Stimulated activated CD4-positive, alpha-beta T cell treated with anti-CD3 and anti-CD28 coated beads, Interleukin-12 subunit alpha, Interleukin-12 subunit beta, amount 100 ng/mL, for 24 hours (primary cell): ENCODE results near the gene PLA2G2C.

Experiments used
- DNase-seq, 2 experiments: peaks; one replicate each; pipeline ENCODE4 v3.0.0-alpha.2; 2020; ENCODE audit warnings: low read depth in 2 of 2

The PLA2G2C gene

DNA sequence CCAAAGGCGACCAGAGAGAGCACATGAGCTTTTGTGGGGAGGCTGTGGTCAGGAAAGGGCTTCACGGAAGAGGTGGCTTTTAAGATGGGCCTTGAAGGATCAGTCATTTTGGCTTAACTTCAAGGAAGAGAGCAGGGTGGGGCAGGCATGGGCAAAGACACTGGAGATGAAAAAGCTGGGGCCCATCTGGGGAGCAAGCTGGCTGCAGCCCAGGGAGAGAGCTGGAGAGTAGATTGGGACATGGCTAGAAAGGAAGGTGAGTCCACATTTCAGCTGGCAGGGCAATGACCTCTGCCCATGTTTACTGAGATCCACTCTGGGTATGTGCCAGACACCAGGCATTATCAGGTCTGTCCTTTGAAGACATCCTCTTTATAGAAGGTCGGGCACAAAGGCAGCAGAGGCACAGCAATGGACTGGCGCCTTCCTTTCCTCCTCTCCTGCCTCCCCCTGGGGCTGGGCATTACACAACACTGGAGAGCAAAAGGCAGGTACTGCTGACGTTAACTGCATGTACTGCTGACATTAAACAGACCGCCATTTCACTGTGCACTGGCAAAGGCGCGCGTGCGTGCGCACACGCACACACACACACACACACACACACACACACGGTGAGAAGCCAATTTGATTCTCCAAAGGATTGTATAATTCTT is 2.6 kb downstream of the PLA2G2C start:
- no peak for DNase-seq

DNA sequence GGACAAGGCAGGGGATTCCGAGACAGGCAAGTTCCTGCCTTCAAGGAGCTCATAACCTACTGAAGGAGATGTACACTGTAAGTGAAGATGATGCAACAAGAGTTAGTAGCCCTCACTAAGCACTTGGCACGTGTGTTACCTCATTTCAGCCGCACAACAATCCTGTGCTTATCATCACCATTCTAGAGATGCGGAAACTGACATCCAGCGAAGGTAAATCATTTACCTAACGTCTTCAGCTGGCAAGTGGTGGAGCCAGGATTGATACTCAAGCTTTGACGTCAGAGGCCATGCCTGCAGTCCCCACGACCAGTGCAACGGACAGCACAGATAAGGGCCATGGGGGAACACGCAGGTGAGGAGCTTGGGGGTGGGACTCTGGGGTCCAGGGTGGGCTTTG is 3.3 kb downstream of the PLA2G2C start:
- DNase-seq: no peak

DNA sequence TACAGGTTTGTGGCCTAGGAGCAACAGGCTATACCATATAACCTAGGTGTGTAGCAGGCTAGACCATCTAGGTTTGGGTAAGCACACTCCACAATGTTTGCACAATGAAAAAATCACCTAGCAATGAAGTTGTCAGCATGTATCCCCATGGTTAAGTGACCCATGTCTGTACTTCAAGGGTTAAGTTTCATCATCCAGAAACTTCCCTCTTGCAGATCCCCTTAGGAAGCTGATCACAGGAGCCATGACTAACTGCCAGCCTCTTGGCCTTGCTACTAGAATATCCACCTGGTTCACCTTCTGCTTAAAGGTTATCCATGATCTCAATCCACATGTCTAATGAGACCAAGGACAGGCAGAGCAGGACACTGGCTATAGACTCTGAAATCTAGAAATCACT is 3.9 kb downstream of the PLA2G2C start:
- no peak for DNase-seq

DNA sequence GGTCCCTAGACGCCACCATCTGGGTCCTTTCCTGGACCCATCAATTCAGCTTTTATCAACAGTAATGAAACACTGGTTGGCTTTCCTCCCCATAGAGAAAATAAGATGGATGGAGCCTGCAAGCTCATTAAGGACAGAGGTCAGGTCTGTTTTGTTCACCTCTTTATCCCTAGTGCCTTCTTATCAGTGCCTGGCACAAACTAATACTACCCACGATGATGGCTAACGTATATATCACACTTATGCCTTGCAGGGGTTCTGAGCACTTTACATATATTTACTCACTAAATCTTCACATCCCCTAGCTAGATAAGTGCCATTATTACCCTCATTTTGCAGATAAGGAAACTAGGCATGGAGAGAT is 5.5 kb downstream of the PLA2G2C start:
- DNase-seq: no peak

DNA sequence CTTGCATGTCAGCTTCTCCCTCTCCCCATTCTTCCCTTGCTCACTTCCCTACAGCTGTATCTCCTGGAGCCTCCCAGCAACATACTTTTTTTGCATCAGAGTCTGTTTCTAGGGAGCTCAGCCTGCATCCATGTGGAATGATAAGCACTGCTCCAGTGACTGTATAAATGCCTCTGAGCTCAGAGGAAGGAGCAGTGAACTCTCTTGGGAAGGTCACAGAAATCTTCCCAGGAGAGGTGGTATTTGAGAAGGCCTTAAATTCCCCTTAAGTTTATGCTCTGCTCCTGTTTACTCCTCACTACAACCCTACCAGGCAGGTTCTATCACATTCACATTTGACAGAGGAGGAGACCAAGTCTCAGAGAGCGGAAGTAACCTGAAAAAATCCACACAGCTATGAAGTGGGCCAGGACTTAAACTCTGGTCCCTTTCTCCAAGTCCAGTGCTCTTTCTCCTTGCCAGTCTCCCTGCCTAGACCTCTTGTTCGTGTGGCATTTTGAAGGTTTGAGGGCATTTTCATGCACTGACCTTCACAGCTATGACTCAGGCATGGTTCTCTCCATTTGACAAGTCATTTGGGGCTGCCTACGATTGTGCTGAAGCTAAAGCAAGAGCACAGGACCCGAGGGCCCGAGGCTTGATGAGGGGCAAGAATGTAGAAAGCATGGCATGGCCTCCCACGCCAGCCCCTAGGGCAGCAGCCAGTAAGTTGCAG is 6.0 kb downstream of the PLA2G2C start:
- DNase-seq: no peak

DNA sequence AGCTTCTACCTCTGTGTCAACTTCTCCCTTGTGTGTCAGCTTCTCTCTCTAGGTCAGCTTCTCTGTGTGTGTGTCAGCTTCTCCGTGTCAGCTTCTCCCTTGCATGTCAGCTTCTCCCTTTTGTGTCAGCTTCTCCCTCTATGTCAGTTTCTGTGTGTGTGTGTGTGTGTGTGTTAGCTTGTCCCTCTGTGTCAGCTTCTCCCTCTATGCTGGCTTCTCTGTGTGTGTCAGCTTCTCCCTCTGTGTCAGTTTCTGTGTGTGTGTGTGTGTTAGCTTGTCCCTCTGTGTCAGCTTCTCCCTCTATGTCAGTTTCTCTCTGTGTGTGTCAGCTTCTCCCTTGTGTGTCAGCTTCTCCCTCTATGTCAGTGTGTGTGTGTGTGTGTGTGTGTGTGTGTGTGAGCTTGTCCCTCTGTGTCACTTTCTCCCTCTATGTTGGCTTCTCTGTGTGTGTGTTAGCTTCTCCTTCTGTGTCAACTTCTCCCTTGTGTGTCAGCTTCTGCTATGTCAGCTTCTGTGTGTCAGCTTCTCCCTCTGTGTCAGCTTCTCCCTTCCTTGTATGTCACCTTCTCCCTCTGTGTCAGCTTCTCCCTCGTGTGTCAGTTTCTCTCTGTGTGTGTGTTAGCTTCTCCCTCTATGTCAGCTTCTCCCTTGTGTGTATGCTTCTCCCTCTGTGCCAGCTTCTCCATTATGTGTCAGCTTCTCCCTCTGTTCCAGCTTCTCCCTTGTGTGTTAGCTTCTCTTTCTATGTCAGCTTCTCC is 6.8 kb downstream of the PLA2G2C start:
- DNase-seq: no peak

DNA sequence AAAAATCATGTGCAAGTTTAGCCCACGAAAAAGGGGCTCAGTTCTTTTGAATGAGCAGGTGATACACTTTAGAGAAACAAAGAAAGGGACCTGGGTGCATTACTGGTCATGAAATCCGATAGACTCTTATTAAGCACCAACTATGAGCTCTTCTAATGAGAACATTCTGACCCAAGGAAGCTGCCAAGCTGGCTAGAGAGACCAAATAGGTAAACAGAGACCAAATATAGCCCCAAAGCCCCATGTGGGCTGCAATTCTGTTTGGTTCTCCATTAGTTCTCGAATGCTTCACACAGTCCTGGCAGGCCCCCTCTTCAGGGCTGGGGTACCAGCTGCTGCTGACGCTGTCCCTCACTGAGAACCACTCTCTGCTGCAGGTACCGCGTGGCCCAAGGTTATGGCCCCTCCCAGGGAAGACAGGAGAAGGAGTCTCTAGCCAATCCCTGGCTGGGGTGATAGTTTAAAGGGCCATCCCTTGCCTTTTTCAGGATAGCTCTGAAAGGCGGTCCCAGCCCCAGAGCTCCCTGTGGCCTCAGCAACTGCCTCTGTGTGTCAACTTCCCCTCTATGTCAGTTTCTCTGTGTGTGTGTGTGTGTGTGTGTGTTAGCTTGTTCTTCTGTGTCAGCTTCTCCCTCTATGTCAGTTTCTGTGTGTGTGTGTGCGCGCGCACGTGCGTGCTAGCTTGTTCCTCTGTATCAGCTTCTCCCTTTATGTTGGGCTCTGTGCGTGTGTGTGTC is 7.5 kb downstream of the PLA2G2C start:
- no peak for DNase-seq

DNA sequence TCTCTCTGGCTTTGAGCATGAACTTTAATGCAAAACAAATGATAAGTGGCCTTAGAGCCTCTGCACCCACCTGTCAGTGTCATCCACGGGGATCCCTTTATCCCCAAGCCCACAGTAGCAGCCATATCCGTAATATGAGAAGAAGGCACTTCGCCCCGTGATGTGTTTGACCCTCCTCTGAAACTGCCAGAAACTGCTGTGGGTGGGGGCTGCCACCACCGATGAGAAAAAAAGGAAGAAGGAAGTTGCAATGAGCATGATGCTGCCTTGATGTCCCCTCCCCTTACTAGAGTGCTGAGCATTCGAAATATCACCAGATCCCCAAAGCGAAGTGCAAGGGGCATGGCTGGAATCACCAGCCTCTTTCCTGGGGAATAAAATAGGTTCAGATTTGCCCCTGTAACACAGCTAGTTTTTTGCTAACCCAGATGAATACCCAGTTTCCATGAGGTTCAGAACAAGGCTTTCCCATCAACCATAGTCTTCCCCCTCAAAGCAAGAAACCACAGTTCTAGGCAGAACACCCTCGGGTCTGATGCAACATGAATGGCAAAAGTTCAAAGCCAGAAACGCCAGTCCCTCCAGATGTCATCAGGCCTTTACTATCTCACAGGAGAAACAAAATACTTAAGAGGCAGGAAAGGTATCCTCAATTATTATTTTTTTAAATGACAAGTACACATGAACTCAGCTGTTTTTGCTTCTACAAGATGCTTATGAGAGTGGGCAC is 11.2 kb downstream of the PLA2G2C start:
- DNase-seq: no peak

DNA sequence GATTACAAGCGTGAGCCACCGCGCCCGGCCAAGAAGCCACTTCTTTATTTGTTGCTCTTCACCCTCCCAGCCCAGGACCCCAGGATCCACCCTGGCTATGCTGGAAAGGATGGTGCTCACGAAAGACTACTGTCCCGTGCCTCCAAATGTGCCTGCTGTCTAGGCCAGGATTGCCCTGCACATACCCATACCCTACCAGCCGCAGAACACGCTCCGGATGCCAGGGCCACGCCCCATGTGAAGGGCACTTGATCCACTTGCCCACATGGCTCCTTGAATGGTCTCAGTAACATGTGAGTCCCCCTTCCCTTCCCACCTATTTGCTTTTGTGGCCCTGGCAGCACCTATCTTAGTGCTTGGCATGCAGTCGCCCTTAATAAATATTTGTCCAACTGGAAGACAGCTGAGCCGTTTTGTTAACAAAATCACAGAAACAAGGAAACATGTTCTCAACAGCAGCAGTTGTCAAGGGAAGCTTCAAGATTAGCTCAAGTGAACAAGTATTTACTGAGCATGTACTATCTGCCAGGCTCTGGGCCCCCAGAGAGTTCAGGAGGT is 14.2 kb downstream of the PLA2G2C start:
- DNase-seq: no peak

DNA sequence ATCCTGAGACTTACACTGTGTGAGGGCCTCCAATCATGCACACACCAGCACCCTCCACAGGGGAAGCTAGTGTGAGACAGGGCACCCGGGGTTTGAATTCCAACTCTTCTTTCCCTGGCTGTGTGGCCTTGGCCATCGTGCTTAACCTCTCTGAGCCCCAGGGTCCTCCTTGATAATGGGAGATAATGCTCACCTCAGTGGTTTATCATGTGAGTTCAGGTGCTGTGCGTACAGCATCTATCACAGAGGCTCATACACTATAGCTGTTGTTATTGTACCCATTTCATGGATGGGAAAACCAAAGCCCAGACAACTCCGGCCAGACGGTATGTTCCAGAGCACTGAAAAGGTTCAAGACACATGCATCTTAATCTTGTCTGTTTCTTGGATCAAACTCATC is 16.4 kb downstream of the PLA2G2C start:
- DNase-seq: no peak

DNA sequence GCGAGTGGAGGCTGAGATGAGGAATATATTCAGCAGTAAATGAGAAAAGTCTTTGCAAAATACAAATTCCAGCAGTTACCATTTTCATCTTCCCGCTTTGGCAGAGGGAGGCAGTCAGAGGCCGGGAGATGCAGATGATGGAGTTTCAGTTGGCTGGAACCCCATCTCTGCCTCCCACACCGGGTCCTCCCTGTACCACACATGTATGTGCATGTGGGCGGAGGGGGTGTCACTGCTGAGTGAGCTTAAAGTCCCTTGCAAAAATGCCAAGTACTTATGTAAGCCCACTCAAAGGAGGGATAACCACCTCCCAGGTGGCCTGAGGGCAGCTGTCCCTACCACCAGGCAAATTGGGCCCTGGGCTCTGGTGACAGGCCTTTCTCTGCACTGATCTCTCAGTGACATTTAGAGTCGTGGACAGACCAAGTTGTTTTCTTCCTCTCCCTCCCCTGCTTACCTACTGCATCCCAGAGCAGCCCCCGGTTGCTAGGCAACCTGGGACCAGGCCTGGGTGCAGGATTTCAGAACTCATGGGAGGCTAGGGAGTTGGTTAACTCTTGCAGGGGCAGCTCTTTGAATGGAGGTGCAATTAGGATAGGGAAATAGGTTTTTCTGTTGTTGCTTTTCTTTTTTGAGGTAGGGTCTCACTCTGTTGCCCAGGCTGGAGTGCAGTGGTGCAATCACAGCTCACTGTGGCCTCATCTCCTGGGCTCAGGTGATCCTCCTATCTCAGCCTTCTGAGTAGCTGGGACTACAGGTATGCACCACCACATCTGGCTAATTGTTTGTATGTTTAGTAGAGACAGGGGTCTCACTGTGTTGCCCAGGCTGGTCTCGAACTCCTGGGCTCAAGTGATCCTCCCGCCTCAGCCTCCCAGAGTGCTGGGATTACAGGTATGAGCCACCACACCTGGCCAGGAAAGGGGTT is 17.5 kb downstream of the PLA2G2C start:
- no peak for DNase-seq

DNA sequence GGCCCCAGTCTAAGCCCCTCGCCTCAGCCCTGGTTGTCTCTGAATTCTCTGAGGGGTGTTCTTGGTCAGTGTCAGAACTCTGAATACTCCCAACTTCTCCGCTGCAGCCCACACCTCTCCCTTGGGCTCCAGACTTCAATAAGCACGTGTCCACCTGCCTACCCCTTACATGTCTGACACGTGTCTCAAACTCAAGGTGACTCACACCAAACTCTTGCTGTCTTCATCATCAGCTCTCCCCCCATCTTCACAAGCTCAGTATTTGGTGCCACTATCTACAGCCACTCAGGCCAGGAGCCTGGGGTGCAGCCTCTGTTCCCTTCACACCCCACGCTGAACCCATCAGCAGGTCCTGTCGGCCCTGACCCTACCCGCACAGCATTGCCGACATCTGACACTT is 19.2 kb downstream of the PLA2G2C start:
- no peak for DNase-seq

DNA sequence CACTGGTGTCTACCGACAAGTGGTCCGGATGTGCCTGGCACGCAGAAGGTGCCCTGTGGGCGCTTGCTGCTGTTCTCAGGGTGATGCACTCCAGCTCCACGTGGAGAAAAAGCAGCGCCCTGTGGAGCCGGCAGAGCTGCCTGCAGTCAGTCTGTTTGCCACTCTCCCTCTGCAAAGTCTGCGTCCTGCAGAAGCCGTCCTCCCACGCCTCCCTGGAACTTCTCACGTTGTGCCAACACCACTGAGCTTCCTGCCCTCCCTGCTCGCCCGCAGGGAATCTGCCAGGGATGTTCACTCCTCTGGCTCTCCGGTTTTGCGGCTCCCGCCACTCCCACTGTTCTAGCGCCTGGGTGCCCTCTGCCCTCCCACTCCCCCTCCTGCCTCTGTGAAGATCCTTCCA is 20.3 kb downstream of the PLA2G2C start:
- no peak for DNase-seq

DNA sequence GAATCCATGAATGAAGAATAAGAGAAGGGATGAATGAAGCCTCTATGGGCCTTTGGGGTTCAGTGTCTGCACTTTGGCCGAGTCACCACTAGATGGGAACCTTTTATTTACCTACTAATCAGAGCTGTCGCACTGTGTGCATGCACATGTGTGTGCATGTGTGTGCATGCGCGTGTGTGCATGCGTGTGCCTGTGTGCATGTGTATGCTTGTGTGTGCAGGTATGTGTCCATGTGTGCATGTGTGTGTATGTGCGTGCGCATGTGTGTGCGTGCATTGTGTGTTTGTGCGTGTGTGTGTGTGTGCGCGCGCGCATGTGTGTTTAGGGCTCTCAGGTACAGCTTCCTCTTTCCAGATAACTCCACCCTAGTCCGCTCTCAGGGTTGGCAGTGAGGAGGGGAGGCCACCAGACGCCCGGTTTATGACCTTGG is 20.8 kb downstream of the PLA2G2C start:
- DNase-seq: no peak

DNA sequence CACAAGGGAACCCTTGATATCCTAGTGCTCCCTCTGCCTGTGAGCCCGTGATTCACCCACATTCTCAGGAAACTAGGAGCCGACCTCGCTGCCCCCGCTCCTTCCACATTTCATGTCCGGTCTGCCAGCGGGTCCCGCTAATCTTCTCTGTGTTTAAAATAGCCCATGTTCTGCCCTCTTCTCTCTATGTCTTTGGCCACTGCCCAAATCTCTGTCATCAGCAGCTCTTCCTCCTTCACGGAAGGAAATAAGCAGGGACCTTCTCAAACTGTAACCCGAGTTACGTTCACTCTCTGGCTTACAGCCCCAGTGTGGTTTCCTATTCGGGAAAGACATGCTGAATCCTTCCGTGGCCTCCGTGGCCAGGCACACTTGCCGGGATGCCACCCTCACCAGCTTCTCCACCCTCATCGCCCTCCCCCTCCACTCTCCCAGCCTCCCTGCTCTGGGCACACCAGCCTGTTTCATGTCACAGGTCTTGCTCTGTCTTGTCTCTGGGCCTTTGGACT is 21.6 kb downstream of the PLA2G2C start:
- no peak for DNase-seq

DNA sequence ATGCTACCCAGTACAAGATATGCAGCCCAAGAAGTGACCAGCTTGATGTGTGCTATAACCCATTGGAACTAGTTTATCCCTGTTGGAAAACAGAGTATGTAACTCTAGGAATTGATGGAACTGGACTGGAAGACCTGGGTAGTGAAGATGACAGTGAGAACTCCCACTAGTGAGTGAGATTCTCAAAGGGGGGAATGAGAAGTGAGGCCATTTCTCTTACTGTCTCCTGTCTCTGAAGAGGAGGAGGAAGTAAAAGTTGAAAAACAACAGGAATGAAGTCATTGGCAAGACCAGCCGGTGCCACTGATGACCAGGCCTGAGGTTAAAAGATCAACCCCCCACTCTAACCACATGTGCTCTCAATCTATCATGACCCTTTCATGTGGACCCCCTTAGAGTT is 26.3 kb downstream of the PLA2G2C start:
- no peak for DNase-seq

DNA sequence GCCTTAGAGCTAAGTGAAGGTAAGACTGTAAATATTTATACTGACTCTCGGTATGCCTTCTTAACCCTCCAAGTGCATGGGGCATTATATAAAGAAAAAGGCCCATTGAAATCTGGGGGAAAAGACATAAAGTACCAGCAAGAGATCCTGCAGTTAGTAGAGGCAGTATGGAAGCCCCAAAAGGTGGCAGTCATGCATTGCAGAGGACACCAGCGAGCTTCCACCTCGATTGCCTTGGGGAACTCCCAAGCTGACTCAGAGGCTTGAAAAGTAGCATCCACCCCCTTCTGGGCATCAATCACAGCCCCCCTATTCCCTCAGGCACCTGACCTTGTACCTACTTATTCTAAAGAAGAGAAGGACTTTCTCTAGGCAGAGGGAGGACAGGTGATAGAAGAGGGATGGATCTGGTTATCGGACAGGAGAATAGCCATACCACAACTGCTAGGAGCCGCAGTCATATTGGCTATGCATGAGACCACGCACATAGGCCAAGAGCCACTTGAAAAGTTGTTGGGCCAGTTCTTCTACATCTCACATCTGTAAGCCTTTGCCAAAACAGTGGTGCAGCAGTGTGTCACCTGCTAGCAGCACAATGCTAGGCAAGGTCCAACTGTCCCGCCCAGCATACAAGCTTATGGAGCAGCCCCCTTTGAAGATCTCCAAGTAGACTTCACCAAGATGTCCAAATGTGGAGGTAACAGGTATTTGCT is 27.8 kb downstream of the PLA2G2C start:
- DNase-seq: no peak

DNA sequence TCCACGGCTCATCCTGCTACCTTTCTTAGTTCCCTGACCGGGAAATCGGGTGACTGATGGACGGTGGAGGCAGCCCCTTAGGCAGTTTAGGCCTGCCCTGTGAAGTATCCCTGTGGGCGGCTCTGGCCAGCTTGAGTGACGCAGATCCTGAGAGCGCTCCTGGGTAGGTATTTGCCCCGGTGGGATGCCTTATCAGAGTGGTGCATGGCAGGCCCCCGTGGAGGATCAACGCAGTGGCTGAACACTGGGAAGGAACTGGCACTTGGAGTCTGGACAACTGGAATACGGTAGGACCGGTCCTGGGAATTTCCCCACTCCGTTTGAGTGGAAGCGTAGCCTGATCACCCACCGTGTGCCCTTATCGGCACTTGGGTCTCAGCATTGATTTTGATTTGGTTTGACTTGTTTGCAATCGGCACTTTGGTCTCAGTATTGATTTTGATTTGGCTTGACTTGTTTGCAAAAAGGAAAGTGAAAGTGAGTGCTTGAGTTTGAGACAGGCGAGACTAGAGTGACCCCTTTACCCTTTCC is 32.0 kb downstream of the PLA2G2C start:
- DNase-seq: no peak

DNA sequence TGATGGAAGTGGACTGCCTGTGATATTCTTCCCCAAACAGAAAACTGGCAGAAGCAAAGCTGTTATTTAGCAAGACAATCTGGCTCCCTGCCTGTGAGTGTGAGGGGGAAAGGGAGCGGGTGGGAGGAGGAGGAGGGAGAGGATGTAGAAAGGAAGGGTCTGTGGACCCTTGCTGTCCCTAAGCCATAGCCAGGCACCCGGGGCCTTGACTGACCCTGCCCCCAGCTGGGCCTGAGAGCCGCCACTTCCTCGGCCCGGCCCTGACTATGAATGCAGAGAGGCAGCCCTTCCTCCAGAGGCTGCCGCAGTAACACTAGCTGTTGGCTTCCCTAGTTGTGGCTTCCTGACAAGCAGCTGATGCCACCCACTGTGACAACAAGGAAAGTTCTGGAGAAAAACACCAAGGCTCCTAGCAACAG is 33.3 kb downstream of the PLA2G2C start:
- no peak for DNase-seq
